HG03378 (cell line): ENCODE data around the gene EEF2KMT.
"Not testable (repeated sequence)": the region's sequence is repeated elsewhere in the genome, so short reads cannot be mapped to it uniquely, and the experiment has no call there.

Source experiments
- ATAC-seq: cut with Tn5 transposase; IDR thresholded peaks from one replicate; pipeline ENCODE4 v1.9.1; 2021; ENCODE audit warnings: mild to moderate bottlenecking, moderate library complexity; ENCODE audit not compliant: unreplicated experiment

Gene EEF2KMT

GRCh38 chr16:5097470-5098220 is at the start of gene EEF2KMT:
TSS of gene EEF2KMT (minus strand) at chr16:5097795. CDS start at chr16:5097739, 56 bp downstream.
- ATAC-seq, result peak; percentile 51

- ATAC-seq, result not testable (repeated sequence)
Measured at GRCh38 chr16:5144621-5144956, 47.0 kb upstream of the EEF2KMT start.

GRCh38 chr16:5143761-5144620 is 46.4 kb upstream of the EEF2KMT start:
- no peak for ATAC-seq

- ATAC-seq, result not testable (repeated sequence)
Measured at GRCh38 chr16:5140151-5140550, 42.6 kb upstream of the EEF2KMT start.

GRCh38 chr16:5134739-5135452 is 37.3 kb upstream of the EEF2KMT start:
- ATAC-seq, result not testable (repeated sequence)

GRCh38 chr16:5132915-5133600 is 35.5 kb upstream of the EEF2KMT start:
- ATAC-seq, result not testable (repeated sequence)

GRCh38 chr16:5131467-5132004 is 33.9 kb upstream of the EEF2KMT start:
- ATAC-seq, result not testable (repeated sequence)

- not testable (repeated sequence) for ATAC-seq
Measured at GRCh38 chr16:5117300-5118087, 19.9 kb upstream of the EEF2KMT start.

GRCh38 chr16:5116780-5117295 is 19.2 kb upstream of the EEF2KMT start:
- ATAC-seq, result not testable (repeated sequence)

GRCh38 chr16:5110933-5111332 is 13.3 kb upstream of the EEF2KMT start:
- not testable (repeated sequence) for ATAC-seq

GRCh38 chr16:5108505-5109158 is 11.0 kb upstream of the EEF2KMT start:
- ATAC-seq, result no peak

- ATAC-seq, result not testable (repeated sequence)
Measured at GRCh38 chr16:5105039-5105438, 7.4 kb upstream of the EEF2KMT start.

GRCh38 chr16:5103296-5104032 is 5.9 kb upstream of the EEF2KMT start:
- ATAC-seq, result not testable (repeated sequence)

GRCh38 chr16:5099174-5099573 is 1.6 kb upstream of the EEF2KMT start:
- ATAC-seq, result not testable (repeated sequence)

- peak; percentile 75 for ATAC-seq
Measured at GRCh38 chr16:5098221-5099159, 895 bp upstream of the EEF2KMT start.

GRCh38 chr16:5097061-5097469 is 530 bp downstream of the EEF2KMT start:
- not testable (repeated sequence) for ATAC-seq
